Stimulated activated CD4-positive, alpha-beta T cell treated with anti-CD3 and anti-CD28 coated beads, Interleukin-4, amount 100 ng/mL, for 48 hours (primary cell): ENCODE data around the gene SPIRE2.

Experiments
- DNase-seq, 2 donors: peaks; one replicate each; pipeline ENCODE4 v3.0.0-alpha.2; 2020; ENCODE audit warnings: low read depth in 2 of 2

The SPIRE2 gene

DNA sequence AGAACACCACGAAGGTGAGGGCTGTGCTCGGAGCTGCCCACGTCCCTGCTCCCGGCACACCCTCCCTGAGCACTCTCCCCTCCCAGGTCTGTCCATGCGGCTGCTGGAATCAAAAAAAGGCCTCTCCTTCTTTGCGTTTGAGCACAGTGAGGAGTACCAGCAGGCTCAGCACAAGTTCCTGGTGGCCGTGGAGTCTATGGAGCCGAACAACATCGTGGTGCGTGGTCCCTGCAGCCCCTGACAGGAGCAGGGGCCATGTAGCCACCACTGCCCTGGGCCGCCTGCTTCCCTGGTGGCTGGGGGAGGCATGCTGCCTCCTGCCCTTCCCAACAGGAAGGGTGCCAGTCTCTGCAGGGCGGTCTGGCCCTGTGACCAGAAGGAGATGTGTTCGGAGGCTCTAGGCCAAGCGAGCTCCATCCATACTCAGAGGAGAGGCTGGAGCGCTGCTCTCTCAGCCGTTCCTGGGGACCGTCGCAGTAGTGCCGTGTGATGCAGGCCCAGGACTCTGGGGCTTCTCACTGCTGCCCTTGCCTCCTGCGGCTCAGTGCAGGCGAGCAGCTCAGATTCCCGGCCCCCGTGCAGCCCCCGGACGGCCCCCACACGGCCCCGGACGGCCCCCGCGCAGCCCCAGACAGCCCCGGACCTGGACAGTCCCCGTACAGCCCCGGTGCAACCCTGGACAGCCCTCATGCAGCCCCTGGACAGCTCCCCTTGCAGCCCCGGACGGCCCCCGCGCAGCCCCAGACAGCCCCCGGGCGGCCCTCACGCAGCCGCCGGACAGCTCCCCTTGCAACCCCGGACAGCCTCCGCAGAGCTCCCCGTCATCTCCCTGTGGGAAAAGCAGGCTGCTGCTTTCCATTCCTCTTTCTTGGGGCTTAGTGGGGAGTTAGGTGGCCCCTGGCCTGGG, 65.6 kb downstream of the SPIRE2 start:
- no peak for DNase-seq

DNA sequence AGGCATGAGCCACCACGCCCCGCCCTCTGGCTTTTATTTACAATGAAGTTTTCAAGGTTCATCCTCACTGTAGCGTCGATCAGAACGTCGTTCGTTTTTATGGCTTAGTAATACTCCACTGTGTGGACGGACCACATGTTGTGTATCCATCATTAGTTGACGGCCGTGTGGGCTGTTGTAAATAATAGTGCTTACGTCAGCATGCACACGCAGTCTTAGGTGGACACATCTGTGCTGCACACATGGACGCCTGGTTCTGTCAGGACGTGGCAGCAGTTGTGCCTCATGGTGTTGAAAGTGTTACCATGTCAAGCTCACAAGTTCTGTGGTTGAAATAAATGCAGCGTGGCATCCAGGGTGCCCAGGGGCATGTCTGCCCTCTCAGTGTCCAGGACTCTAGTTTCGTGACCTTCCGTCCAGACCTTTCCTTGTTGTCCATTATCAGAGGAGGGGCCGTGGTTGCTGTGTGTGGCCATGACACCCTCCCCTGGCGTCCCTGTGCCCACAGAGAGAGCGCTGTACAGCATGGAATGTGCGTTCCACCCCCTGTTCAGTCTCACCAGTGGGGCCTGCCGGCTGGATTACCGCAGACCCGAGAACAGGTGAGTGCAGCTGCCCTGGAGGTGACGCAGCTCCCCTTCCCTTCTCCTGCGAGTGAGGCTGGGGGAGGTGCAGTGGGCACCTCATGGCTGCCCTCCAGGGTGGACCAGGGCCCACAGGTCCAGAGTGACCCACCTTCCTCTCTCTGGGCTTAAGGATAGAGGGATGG, 67.4 kb downstream of the SPIRE2 start:
- DNase-seq = no peak

DNA sequence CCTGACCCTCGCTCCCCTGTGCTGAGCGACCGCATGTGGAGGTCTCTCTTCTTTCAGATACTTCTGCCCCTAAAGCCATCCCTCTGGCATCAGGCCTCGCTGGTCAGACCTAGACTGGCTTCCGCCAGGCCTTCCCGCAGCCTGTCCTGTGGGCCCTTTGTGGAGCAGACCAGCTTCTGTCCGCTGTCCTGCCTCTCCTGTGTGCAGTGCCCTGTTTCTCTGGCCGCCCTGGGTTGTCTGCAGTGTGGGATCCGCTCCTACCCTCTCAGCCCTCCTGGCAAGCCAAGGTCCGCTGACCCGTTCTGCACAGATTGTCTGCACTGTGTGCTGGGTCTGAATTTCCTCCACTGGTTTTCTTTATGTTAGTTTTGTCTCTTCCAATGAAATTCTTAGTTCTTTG, 68.9 kb downstream of the SPIRE2 start:
- no peak for DNase-seq

DNA sequence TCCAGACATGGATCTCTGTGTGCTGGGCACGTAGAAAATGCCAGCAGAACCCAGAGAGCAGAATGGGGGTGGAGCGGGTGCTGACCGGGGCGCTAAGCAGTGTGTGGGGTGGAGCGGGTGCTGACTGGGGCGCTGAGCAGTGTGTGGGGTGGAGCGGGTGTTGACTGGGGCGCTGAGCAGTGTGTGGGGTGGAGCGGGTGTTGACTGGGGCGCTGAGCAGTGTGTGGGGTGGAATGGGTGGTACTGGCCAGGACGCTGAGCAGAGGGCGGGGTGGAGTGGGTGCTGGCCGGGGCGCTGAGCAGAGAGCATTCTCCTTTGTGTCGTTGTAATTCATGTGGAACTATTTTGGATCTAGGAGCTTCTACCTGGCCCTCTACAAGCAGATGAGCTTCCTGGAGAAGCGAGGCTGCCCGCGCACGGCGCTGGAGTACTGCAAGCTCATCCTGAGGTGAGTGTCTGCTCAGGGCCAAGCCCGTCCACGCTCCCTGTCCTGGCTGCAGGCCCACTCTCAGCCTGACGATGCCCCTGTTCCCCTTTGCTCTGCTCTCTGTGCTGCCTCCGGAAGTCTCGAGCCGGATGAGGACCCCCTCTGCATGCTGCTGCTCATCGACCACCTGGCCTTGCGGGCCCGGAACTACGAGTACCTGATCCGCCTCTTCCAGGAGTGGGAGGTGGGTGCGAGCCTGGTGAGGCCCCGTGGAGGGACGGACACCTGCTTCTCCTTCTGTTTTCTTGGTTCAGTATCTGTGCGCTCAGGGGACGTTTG, 70.1 kb downstream of the SPIRE2 start:
- no peak for DNase-seq

DNA sequence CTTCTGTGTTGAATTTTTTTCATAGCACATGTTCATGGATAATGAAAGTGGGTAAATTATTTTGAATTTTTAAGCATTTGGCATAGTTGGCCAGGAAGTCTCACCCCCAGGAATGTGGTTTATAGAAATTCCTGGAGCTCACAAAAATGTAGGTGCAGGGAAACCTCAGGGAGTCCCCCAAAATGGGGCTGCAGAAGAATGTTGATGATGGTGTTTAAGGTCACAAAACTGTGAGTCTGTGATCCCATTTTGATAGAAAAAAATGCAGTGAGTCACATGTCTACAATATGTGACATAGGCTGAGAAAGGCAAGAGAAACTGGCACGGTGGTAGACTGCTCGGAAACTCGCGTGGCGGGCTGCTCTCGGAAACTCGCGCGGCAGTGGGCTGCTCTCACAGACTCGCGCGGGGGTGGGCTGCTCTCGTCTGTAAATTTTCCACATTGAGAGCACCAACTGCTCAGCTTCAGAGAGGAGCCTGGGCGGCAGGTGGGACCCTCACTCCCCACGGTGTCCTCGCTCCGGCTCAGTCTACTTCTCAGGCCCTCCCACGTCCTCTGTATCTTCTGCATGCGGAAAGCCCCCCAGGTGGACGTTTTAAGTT, 71.7 kb downstream of the SPIRE2 start:
- no peak for DNase-seq

DNA sequence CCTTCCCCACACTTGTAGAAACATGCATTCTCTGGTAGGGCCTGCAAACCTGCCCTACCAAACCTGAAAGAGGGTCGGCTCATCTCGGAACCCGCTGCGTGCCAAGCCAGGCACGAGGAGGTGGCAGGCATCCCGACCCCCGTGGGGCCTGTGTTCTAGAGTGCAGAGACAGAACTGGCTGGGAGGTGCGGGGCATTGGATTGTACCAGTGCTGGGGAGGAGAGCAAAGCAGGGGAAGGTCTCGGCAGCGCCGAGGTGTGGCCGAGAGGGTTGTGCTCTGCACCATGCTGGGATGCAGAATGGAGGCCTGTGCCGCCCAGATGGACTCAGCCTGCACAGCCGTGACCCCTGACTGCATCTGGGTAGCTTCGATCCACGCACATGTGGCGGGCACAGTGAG, 72.6 kb downstream of the SPIRE2 start:
- no peak for DNase-seq

DNA sequence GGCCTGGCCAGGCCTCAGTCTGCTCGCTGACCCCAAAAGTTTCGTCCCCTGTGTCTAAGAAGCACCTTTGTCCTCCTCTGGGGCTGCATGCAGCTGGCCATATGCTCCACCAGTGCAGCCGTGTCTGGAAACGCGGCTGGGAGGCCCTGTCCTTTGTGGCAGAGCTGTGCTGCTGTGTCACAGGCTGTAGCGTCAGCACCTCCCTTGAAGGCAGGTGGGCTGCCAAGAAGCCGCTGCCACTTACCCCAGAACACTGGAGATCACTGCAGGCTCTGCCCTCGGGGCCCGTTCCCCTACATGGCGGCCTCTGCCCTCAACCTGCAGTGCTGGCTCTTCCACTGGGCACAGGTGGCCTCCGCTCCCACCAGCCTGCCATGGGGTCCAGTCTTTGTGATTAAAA, 74.7 kb downstream of the SPIRE2 start:
- no peak for DNase-seq

DNA sequence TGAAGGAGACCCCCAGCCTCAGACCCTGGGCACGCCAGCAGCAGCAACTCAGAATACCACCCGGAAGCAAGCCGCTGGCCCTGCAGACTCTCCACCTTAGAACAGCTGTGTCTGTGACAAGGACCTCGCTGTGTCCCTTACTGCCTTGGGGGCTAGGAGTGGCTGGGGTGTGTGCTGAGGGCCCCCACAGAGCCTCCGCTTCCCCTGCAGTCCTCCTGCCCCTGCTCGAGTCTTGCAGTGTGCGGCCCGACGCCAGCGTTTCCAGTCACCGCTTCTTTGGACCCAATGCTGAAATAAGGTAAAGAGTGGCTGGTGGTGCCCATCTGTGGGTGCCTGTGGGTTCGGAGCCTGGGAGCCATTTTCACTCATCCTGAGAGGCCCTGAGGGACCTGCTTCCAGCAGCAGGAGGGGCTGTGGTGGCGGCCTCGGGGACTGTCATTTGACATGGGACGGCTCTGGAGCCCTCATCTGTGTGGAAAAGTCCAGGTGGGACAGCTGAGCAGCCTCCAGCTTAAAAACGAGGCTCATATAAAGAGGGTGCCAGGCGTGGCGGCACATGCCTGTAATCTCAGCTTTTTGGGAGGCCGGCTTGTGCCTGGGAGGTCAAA, 75.7 kb downstream of the SPIRE2 start:
- DNase-seq = no peak

DNA sequence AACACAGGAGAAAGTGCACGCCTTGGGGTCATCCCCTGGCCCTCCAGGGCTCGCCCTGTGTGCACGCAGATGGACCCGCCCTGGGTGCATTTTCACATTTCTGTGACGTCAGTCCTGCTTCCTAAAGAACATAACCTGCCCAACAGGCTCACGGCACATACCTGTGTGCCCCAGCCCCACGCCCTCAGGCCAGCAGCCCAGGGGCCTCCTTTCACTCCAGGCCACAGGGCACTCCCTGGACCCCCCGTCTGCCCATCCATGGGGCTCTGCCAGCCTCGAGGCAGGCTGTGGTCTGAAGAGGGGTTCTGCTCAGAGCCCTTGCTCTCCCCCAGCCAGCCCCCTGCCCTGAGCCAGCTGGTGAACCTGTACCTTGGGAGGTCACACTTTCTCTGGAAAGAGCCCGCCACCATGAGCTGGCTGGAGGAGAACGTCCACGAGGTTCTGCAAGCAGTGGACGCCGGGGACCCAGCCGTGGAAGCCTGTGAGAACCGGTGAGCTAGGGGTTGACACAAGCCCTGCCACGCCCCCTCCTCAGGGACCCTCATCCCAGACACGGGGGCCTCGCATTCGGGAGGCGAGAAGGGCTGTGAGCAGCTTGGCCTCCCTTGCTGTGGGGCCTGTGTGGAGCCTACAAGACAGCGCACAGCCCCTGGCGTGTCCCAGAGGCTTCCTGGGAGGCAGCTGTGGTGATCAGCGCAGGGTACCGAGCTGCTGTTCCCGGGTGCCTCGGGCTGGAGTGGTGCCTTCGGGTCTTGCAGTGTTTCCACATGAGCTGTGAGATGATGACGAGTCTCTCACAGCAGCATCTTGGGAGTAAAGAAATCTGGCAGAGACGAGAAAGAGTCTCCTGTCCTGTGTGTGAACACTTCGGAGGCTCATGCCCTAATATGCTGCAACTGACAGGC, 76.6 kb downstream of the SPIRE2 start:
- no peak for DNase-seq

DNA sequence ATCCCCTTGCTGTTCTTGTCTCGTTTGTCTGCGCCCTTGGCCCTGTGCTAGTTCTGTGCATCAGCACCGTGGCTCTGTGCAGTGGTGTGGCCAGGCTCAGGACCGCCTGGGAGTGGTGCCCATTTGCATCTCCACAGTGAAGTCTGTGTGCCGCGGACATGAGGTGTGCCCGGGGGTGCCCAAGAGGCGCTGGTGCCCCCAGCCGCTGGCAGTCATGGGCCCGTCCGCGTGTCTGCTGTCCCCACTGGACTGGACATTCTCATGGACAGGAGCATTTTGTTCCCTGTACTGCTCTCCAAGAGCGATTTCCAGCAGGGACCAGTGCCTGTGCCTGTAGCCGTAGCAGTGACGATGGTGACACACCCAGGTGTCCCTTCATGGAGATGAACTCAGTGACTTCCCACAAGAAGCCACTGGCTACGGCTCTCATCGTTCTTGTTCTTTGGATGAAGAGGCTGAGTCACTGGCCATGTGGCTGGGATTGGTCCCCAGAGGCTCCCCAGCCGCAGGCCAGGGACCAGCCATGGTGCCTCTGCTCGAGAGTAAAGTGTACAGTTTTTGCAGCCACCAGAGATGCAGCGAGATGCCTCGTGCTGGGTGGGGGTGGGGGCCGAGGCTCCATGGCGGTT, 77.3 kb downstream of the SPIRE2 start:
- no peak for DNase-seq

DNA sequence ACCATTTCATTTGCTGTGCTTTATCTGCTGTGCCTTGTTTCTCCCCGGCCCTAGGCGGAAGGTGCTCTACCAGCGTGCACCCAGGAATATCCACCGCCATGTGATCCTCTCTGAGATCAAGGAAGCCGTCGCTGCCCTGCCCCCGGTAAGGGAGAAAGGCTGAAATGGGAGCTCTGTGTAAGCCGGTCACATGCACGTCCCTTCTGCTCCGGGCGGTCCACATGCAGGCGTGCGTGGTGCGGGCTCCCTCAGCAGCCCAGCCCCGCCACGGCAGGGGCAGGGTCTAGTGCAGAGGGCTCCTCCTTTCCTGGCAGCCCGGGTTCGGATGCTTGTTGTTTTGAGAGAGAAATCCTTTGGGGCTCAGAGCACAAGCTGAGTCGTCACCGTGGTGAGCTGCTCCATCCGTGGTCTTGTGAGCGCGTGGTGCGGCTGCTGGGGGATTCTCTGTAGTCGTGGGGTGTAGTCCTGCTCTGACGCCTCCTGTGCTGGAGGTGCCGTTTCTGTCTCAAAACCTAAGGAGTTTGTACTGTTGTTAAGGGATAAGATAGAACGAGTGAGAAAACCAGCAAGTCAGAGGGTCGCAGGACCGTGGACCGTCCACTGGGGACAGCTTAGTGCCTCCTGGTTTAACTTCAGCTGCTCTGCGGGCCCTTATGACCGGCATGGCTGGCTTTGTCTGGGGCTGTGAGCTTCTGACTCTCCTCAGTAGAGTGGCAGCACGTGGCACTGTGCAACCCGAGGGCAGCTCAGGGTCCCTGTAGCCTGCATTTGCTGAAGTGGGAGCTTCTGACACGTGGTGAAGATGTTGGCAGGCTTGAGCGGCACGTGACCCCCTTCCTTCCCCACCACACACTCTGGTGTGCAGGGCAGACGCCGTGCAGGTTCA, 78.1 kb downstream of the SPIRE2 start:
- DNase-seq = no peak

DNA sequence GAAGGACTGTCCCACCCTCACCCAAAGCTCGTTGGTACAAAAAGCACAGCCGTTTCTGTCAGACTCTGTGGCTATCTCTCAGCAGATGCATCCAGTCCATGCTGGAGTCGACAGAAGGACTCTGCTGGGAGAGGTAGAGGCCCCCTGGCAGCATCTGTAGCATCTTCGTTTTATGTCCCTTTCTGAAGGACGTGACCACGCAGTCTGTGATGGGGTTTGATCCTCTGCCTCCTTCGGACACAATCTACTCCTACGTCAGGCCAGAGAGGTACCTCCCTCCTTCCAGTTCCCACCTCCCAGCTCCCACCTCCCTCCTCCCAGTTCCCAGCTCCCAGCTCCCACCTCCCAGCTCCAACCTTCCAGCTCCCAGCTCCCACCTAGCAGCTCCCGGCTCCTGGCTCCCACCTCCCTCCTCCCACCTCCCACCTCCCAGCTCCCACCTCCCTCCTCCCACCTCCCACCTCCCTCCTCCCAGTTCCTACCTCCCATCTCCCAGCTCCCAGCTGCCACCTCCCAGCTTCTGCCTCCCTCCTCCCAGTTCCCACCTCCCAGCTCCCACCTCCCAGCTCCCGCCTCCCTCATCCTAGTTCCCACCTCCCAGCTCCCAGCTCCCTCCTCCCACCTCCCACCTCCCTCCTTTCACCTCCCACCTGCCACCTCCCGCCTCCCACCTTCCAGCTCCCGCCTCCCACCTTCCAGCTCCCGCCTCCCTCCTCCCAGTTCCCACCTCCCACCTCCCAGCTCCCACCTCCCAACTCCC, 79.0 kb downstream of the SPIRE2 start:
- no peak for DNase-seq

DNA sequence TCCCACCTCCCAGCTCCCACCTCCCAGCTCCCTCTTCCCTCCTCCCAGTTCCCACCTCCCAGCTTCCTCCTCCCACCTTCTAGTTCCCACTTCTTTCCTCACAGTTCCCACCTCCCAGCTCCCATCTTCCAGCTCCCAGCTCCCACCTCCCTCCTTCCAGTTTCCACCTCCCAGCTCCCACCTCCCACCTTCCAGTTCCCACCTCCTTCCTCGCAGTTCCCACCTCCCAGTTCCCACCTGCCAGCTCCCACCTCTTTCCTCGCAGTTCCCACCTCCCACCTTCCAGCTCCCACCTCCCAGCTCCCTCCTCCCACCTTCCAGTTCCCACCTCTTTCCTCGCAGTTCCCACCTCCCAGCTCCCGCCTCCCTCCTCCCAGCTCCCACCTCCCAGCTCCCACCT, 80.0 kb downstream of the SPIRE2 start:
- no peak for DNase-seq

DNA sequence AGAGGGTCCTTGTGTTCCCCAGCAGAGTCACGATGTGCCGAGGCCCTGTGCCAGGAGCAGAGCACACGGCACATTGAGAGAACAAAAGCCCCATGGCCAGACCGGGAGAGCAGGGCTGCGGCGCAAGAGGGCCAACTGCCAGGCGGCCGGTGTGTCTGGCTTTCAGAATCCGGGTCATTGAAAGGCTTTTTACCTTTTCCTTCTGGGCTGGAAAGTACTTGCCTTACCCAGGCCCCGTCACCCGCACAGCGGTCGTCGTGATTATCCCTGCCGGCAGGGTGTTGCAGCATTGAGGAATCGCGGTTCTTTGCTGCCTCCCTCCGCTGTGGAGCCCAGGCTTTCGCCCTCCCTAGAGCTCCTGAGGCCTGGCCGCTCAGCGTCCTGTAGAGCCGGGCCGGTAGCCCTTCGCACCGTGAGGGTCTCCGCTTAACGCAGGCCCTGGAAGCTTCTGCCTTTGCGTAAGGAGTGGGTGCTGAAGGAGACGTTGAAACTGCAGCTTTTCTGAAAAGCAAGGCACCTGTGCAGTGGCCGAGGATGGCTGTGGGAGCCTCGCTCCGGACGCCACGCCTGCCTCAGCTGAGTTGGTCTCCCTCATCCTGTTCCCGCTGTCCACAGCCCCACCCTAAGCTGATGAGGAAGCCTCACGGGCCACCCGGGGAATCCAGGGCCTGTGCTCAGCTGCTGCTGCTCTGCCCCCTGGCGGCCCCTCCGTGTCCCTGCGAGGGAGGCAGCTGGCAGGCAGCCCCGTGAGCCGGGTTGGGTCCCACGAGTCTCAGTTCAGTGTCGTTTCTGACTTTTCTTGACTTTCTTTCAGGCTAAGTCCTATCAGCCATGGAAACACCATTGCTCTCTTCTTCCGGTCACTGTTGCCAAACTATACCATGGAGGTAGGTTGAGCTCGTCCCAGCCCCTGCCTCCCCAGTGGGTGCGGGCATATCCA, 81.8 kb downstream of the SPIRE2 start:
- peak; percentile 62 to 65 for DNase-seq

DNA sequence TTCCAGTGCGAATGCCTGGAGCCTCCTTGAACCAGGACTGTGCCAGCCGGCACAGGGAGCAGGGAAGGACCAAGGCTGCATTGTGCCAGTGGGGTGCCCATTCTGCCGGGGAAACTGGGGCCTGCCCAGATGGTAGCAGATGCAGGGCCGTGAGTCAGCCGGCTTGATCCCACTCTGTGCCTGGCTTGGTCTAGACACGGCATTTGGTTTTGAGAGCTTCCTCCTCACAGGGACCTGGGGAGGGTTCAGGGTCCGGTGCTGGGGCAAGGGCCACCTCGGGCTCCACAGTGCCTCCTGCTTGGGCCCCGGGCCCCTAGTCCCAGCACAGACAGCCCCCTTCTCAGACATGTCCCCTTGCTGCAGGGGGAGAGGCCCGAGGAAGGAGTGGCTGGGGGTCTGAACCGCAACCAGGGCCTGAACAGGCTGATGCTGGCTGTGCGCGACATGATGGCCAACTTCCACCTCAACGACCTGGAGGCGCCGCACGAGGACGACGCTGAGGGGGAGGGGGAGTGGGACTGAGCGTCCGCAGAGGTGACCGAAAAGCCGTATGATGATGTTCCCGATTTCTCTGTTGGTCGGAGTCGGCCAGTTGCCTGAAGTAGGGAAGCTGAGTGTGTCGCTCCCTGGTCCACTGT, 82.6 kb downstream of the SPIRE2 start:
- DNase-seq = no peak

DNA sequence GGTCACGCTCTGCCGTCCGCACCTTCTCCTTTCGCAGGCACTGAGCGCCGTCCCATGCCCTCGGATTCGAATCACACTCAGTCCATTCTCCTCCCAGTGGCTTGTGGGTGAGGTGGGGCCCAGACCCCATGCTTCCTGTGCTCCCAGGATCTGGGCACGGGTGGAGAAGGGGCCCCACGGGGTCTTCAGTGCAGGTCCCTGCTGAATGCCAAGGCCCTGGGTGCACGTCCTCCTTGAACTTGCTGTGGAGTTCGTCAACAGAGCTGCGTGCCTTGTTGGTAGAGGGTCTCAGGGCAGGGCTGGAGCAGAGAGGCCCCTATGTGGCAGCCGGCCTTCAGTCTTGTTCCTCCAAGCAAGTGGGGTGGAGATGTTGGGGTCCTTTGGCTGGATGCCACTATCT, 83.1 kb downstream of the SPIRE2 start:
- DNase-seq = no peak

DNA sequence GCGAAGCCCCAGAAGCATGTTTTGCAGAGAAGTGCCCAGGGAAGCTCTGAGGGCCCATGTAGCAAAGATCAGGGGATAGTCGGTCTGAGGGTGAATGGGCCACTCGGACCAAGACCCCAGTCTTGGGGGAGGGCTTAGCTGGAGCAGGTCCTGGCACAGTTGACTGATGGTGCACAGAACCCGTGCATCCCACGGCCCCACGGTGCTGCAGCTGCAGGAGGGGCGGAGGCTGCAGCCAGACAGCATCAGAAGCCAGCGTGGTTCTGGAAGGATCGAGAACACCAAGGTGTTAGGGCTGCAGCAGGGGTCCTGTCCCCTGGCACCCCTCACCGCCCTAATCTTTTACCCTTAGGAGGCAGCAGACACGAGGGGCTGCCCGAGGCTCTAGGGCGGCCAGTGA, 83.9 kb downstream of the SPIRE2 start:
- no peak for DNase-seq
